ENCODE results near the gene CMSS1.
"Not testable (repeated sequence)": the region's sequence is repeated elsewhere in the genome, so short reads cannot be mapped to it uniquely, and the experiment has no call there.

Gene CMSS1

DNA sequence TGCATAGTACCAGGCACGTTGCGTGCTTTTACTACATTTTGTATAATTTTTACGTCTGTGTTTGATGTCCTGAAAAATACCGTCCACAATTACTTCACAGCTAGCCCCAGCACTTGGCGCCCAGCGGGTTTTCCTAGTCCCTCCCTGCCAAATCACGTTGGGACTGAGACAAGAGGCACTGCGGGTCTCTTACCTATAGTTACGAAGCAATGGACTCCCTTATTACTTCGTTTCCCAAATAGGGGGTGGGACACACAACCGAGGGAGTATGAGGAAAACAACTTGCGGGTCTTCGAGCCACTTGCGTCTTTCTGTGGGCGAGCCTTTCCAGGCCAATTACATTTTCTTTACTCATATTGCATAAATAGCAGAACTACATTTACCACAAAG, 620 bp upstream of the CMSS1 start:
- no peak for DNase-seq (ENCODE audit: low read depth, low spot score)

DNA sequence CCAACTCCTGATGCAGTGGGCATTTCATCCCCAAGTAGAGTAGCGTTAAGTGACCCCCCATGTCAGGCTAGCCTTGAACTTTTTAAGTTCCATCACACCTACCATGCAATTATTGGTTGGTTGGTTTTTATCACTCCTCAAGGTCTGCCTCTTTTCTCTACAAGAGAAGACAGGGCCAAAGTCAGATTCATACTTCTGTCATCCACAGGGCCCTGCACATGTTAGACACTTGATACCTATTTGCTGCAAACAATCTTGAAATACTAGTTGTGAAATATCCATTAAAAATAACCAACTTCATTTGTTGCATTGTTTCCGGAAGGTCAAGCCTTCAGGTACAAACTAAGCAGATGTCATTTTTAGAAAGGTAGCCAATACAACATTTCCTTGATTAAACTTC, 1.2 kb downstream of the CMSS1 start:
- no peak for DNase-seq (ENCODE audit: low read depth, low spot score)

DNA sequence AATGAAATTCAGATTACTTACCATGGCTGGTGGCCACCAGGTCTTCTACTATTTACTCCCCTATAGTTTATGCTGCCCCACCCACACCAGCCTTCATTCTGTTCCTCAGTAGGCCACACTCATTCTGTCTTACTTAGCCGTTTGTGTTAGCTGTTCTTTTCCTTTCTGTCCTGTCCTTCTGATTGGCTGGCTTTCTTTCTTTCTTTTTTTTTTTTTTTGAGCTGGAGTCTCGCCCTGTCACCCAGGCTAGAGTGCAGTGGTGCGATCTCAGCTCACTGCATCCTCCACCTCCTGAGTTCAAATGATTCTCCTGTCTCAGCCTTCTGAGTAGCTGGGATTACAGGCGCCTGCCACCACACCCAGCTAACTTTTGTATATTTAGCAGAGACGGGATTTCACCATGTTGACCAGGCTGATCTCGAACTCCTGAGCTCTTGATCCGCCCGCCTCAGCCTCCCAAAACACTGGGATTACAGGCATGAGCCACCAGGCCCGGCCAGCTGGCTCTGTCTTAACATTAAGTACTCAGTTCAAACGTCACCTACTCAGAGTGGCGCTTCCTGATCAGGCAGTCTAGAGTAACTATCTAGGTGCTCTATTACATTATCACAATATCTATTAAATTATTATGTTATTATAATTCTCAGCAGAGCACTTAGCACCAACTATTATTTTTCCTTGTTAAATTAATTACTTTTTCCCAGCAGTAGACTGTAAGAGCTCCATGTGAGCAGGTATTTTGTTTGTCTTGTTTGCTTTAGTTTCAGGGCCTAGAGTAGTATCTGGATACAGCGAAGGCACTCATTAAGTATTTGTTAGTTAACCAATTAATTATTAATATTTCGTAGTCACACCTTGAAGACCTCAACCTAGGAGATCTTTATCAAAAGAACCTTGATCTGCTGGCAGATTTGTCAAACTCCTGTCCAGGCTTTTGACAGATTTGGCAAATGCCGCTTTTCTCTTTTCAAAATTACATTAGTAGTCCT, 6.4 kb downstream of the CMSS1 start:
- DNase-seq (ENCODE audit: low read depth, low spot score): no peak

DNA sequence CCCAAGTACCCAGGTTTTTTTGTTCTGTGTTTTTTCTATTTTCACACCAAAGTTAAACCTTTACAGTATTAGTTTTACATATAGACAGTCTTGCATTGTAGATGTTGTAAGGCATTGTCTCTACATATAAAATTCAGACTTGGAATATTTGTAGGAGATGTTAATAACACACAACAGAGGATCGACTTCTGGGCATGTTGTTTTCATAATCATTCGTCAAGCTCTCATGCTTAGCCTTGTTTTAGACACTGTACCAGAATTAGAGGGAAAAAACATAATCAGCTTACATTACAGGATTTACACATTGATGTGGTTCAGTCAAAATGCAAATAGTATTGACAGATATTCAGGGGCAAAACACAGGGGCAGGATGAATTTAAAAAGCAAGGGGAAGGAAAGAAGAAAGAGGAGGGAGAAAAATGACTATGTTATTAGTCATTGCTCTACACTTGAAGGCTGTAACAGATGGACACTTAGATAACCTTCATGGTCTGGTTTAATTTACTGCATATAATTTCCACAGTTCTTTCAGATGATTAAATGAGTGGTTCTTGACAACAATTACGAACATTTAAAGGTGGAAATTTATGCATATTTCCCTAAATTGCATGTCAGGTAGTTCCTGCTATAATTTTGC, 7.5 kb downstream of the CMSS1 start:
- no peak for DNase-seq (ENCODE audit: low read depth, low spot score)

DNA sequence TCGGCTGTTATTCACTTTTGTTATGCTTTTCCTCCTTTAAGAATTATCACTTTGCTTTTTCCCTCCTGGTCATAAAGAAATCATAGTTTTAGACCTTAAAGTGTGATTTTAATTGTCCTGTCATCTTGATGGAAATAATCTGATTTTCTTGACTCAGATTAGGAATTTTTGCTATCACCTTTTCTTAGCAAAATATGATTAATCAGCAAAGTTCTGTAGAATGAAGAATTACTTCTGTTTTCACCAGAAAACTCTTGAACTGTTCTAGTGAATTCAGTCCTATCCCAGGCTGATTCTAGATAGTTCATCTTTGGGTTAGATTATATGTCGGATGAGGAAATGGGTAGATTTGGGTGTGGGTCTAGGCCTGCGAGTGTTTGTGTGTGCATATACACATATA, 12.2 kb downstream of the CMSS1 start:
- DNase-seq (ENCODE audit: low read depth, low spot score): no peak

DNA sequence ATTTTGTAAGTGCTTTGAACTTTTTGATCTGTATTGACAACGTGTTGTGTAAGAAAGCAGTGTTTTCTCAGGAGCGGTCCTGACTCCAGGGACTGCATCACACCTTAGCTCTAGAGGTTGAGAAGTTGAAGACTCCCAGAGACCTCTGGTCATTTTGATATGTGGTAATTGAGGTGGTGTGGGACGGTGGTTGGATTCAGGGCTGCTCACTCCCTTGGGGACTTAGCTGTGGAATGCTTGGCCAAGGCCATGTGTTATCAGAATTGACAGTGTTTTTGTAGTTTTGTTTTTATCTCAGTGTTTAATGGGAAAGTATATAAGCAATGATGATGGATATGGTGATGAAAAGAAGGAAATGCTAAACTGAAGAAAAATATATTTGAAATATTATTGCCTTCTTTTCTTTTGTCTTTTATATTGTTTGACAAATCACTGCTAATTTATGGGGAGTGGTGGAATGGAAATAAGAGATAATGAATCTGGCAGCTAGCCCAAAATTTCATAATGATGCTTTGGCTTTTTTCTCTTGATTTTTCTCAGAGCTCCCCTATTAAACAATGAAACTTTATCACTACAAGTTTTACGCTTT, 16.0 kb downstream of the CMSS1 start:
- no peak for DNase-seq (ENCODE audit: low read depth, low spot score)

DNA sequence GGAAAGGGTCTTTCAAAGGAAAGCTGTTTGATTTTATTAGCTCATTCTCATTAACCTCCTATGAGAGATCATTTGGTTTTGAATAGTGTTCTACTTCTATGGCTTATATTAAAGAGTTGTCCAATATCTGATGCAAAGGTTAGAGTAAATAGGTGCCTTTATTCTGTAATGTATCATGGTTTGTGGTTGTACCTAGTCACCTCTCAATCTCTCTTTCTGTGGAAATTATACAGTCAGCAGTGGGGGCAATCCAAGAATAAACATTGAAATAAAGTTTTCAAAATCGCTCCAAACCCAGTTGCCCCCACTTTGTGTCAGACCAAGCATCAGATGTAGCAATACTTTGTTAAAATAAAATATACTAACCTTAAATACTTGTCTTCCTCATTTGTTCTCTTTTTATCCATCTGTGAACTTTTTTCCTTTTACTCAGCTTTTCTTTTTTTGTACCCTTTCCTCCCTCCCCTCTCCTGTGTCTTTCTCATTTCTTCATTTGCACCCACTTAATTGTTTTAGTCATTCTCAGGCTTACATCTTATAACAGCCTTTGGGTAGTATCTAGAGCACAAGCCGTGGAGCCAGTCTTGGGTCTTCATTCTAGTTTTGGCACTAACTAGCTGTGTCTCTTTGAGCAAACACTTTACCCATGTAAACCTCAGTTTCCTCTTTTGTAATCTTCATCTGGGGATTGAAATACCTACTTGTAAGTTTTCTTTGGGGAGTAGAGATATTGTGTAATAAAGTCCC, 16.7 kb downstream of the CMSS1 start:
- no peak for DNase-seq (ENCODE audit: low read depth, low spot score)

DNA sequence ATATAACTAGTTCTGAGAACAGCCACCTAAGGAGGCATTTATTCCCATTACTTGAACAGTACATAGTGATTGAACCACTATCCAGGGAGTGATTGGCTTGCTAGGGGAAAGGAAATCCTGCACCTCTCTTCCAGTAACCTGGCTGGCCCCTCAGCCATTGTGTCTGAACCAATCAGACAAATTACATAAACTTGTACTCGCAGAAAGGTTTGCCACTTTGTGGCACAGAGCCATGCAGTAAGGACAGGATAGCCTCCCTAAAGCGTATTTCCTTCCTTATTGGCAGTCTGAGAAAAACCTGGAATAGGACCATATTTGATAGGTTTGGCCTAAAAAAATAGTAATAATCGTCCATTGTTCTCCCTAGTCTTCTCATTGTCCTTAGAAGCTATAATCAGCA, 19.0 kb downstream of the CMSS1 start:
- no peak for DNase-seq (ENCODE audit: low read depth, low spot score)

DNA sequence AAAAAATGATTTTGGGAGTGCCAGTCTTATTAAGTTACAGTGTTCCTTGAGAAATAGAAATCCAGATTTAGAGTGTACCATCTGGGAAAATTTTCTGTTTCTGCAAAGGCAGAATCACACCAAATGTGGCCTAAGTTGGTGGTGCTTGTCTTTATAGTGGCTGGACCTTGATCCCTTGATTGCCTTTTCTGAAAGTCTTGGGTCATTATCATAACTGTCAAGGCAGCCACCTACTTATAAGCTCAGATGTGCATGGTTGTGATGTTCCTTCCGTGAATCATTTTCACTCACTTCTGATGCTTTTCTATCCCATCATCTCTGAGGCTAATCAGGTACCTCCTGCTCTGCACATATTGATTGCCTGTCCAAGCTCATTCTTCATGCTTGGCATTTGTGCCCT, 20.1 kb downstream of the CMSS1 start:
- DNase-seq (ENCODE audit: low read depth, low spot score): no peak

DNA sequence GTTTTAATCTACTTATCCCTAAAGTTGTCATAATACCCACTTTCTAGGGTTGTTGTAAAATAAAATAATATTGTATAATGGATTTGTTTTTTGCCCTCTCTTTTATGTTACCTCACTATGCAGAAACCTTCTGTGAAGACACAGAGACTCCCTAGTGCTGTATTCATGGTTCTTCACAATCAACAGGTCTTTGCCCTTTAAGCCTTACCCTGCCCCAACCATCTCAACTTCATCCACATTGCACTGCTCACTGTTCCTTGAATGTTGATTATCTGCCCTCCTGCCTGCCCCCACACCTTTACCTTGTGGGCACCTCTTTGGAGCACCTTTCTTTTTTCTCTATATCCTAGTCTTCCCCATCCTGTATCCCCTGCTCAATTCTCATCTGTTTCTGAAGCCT, 21.1 kb downstream of the CMSS1 start:
- DNase-seq (ENCODE audit: low read depth, low spot score): no peak

DNA sequence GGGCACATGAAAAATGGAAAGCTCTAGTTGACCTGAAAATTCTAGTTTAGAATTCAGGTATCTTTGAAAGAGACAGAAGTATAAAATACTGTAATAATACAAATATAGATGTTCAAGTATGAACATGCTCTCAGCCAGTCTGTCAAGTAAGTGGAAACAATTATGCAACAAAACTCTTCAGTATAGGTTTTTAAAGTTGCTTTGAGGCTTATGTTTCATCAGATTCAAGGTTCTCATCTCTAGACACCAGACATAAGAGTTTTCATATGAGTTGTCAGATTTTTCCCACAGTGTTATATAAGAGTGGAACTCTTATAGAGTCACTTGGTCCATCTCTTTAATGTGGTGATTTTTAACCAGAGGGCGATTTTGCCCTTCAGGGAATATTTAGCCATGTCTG, 22.0 kb downstream of the CMSS1 start:
- DNase-seq (ENCODE audit: low read depth, low spot score): no peak

DNA sequence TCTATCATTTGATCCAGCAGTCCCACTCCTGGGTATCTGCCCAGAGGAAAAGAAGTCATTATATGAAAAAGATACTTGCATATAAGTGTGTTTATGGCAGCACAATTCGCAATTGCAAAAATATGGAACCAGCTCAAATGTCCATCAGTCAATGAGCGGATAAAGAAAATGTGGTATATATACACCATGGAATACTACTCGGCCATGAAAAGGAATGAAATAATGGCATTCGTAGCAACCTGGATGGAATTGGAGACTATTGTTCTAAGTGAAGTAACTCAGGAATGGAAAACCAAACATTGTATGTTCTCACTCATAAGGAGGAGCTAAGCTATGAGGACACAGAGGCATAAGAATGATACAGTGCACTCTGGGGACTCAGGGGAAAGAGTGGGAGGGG, 24.3 kb downstream of the CMSS1 start:
- not testable (repeated sequence) for DNase-seq (ENCODE audit: low read depth, low spot score)

DNA sequence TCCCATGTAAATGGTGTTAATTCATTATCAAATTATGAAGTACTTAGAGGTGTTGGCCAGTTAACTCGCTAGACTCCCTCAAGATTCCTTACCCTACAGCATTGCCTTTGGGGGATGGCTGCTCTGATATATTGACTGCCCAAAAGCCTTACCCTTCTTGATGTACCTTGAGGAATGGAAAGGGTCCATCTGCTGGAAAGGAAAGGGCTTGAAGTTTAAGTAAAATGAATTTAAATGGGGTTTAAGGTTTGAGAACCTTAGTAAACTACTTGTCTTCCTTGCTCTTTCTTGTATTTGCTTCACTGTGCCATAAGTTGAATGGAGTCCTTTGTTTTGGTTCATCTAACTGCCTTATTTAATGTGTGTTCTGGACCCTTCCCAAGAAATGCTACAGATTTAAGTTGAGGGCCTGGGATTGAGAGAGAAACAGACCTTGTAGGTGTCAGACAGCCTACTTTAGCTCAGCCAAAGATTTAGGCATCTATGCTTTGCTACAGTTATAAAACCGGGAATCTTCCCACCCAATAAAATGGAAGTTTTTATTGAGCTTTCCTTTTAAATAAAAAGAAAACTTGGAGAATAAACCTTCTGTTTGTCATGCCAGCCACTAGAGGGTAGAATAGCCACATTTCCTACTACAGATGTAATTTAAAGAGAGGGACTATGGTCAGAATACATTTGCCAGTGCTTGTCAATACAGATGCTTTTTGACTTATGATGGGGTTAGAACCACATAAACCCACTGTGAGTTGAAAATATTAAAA, 25.3 kb downstream of the CMSS1 start:
- no peak for DNase-seq (ENCODE audit: low read depth, low spot score)

DNA sequence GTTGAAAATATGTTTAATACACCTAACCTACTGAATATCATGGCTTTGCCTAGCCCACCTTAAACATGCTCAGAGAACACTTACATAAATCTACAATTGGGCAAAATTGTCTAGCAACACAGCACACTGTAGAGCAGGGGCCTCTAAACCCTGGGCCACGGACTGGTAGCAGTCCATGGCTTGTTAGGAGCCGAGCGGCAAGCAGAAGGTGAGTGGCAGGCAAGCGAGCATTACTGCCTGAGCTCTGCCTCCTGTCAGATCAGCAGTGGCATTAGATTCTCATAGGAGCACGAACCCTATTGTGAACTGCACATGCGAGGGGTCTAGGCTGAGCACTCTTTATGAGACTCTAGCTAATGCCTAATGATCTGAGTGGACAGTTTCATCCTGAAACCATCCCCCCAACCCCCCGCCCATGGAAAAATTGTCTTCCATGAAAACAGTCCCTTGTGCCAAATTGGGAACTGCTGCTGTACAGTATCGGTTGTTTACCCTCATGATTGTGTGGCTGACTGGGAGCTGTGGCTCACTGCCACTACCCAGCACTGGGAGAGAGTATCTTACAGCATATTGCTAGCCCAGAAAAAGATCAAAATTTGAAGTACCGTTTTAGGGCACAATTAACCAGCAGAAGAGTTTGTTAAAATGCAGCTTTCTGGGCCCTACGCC, 26.1 kb downstream of the CMSS1 start:
- no peak for DNase-seq (ENCODE audit: low read depth, low spot score)

DNA sequence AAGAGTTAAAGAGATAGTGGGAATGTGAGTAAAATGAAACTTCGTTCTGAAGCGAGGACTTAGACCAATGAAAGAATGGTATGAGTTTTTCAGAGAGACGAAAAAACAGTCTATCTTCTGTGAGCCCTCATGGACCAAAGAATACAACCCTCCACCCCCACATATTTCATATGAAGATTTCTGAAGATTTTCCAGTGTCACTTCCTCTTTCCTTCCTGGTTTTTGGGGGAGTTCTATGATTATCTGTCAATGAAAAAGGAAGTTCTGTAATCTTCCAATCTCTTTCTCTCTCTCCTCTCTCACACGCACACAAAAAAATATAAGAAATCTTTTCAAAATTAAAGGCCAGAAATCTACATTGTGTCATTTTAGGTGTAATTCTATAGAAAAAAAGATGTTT, 27.7 kb downstream of the CMSS1 start:
- no peak for DNase-seq (ENCODE audit: low read depth, low spot score)

DNA sequence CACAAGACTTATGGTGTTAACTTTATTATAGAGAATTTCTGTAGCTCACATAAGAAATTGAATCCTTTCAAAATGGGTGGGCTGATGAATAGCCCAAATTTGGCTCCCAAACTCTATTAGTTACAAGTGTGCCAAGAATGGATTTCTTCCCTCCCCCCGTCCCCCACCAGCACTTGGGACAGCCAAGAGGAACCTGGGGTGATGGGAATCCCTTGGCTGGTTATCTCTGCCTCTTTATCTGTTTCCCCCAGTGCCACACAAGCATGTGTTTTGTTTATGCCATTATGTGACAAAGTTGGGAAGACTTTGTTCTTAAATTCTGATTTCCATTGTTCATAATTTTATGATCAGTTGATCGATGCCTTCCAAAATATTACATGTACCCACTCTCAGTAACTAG, 28.3 kb downstream of the CMSS1 start:
- no peak for DNase-seq (ENCODE audit: low read depth, low spot score)

DNA sequence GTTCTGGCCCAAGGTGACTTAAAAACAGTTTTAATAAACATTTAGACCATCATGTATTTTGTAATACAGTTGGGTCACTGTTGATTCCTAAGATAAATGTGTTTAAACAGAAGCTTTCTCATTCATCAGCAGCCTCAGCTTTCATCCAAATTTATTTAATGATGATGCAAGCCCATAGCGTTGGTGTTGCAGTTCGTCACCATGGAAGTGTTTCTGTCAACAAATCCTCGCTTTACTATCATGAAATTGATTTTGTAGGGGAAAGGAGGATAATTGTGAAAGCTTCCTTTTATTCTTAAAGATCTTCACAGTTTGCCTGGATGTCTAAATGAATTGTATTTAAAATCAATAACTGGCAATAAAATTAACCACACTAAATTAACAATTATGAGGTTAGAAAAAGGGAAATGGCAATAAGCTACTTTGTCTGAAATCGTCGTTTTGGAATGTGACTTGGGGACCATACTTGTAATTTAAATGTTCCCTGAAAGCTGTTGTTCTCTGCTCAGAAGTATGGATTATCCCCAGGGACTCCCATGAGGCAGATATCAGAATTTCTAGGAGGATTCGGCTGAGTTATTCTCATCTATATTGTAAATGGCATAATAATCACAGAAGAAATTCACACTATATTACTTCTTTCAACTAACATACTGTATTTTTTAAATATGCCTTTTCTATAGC, 29.0 kb downstream of the CMSS1 start:
- DNase-seq (ENCODE audit: low read depth, low spot score): no peak

DNA sequence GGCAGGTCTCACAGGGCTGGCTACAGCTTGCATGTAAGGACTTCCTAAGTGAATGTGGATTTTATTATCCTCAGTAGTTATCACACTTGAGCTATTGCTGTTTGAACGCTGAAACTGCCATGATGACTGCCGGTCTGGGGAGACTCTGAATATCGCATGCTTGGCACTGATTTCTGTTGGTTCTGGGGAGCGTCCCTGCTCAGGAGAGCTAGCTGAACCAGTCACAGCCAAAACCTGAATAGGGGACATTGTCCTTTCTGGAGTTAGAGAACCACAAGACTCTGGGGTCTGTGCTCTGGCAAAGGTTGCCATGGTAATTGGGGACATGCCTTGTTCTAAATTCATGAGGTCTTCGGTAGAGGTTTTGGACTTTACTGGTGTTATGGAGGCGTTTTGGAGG, 30.8 kb downstream of the CMSS1 start:
- no peak for DNase-seq (ENCODE audit: low read depth, low spot score)

DNA sequence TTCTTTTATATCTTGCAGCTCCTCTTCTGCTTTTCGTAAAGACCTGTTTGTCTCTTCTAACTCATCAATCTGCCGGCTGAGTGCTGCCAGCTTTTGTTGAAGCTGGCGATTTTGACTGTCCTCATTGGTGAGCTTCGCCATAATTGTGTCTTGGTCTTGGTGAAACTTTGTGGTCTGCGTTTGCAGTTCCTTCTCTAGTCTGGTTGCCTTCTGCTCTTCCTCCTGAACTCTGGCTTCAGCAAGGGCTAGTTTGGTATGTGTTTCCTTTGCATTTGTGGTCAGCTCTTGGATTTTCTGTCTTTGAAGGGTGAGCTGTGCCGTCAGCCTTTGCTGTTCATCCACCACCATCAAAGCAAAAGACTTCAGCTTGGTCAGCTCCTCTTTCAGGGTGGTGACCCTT, 32.9 kb downstream of the CMSS1 start:
- DNase-seq (ENCODE audit: low read depth, low spot score): no peak

DNA sequence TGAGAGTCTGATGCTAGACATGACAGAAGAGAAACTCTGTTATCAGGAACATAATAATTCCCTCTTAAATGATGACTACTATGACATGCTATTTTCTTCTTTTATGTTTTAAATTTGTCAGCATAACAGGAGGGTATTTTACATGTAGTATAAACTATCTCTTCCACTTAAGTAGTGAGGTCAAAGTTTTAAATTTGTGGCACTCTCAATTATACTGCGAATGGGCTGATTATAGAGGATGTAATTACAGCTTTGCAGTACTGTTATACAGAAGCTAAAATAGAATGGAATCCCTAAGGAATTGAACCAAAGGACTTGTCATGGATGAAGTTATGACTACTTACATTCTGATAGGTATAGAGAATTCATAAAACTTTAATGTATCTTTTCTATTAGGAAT, 34.3 kb downstream of the CMSS1 start:
- DNase-seq (ENCODE audit: low read depth, low spot score): no peak

All from iPS DF 19.7 (cell line).